ENCODE results near the gene EPHX1.
A peak's percentile ranks its signal among the peaks of the same experiment; 100 is the strongest.
"Not testable (repeated sequence)": the region's sequence is repeated elsewhere in the genome, so short reads cannot be mapped to it uniquely, and the experiment has no call there.

Gene EPHX1

GRCh38 chr1:225817611-225818061 is 7.7 kb downstream of the EPHX1 start:
- DNase-seq: peak; percentile 77

GRCh38 chr1:225818229-225818628 is 8.3 kb downstream of the EPHX1 start:
- DNase-seq: no peak

- no peak for DNase-seq
These were observed 9.6 kb downstream of the EPHX1 start for GRCh38 chr1:225819346-225820192.

GRCh38 chr1:225820522-225821120 is 10.7 kb downstream of the EPHX1 start:
- no peak for DNase-seq

- DNase-seq: no peak
These were observed 12.9 kb downstream of the EPHX1 start for GRCh38 chr1:225822655-225823403.

- no peak for DNase-seq
These were observed 13.9 kb downstream of the EPHX1 start for GRCh38 chr1:225823811-225824261.

GRCh38 chr1:225824533-225824941 is 14.6 kb downstream of the EPHX1 start:
- no peak for DNase-seq

GRCh38 chr1:225825078-225825477 is 15.2 kb downstream of the EPHX1 start:
- DNase-seq: no peak

- DNase-seq: no peak
These were observed 15.7 kb downstream of the EPHX1 start for GRCh38 chr1:225825607-225826007.

- no peak for DNase-seq
These were observed 17.2 kb downstream of the EPHX1 start for GRCh38 chr1:225827076-225827475.

- no peak for DNase-seq
These were observed 18.9 kb downstream of the EPHX1 start for GRCh38 chr1:225828706-225829345.

GRCh38 chr1:225830841-225831240 is 20.9 kb downstream of the EPHX1 start:
- DNase-seq: no peak

GRCh38 chr1:225834417-225835329 is 24.7 kb downstream of the EPHX1 start:
- DNase-seq: peak; percentile 65

GRCh38 chr1:225835856-225836255 is 25.9 kb downstream of the EPHX1 start:
- no peak for DNase-seq

- DNase-seq: not testable (repeated sequence)
These were observed 26.4 kb downstream of the EPHX1 start for GRCh38 chr1:225836296-225836695.

GRCh38 chr1:225838793-225839192 is 28.9 kb downstream of the EPHX1 start:
- no peak for DNase-seq

GRCh38 chr1:225840223-225840610 is 30.3 kb downstream of the EPHX1 start:
- no peak for DNase-seq

- DNase-seq: no peak
These were observed 30.8 kb downstream of the EPHX1 start for GRCh38 chr1:225840713-225841112.

- no peak for DNase-seq
These were observed 32.1 kb downstream of the EPHX1 start for GRCh38 chr1:225842074-225842473.

- no peak for DNase-seq
These were observed 33.0 kb downstream of the EPHX1 start for GRCh38 chr1:225842788-225843425.

GRCh38 chr1:225843426-225843795 is 33.5 kb downstream of the EPHX1 start:
- no peak for DNase-seq

Measured in fibroblast of skin of right biceps (primary cell).